ENCODE results near the gene SAFB. TPM values are rescaled to one million over a fixed set of nuclear protein-coding genes. Genes with fewer than 3 reads are reported as not detected.

SAFB gene
- total RNA-seq, 2 experiments from 2014 or later = 195 to 200 TPM

GRCh38 chr19:5585461-5586299, 37.2 kb upstream of the SAFB start:
- Histone ChIP-seq H3K27ac (ENCODE audit: low read depth in 1 of 2, low read length in 2 of 2) (peak overlapping the region; percentile 7 to 21), H3K27me3 (ENCODE audit: control insufficient read depth in 1 of 2, insufficient read depth in 2 of 2, low read length in 2 of 2) (no peaks in the 10 kb centered on the region), H3K9me3 (ENCODE audit: control insufficient read depth in 1 of 2, insufficient read depth in 1 of 2, low read length in 2 of 2) (no peaks in the 10 kb centered on the region), H3K36me3 (ENCODE audit: insufficient read depth, low read length) (peaks cover 60% of the 10 kb centered on the region), H3K4me1 (ENCODE audit: insufficient read depth, low read length) (peaks cover 18% of the 10 kb centered on the region), H3K4me3 (ENCODE audit: low read length) (no peak overlapping the region)
- Mint-ChIP-seq H3K4me3 (peak overlapping the region; percentile 54), H3K36me3 (ENCODE audit: low read depth) (peaks cover 59% of the 10 kb centered on the region), H3K4me1 (ENCODE audit: low read depth) (peaks cover 14% of the 10 kb centered on the region), H3K27me3 (no peaks in the 10 kb centered on the region), H3K9me3 (no peaks in the 10 kb centered on the region), H3K27ac (peak overlapping the region; percentile 62)
- ChIA-PET CTCF (interaction anchor here (0.8 kb wide), 1 partner anchor 263 kb away, joined by 3 read pairs; no protein-coding TSS in a partner anchor), POLR2A (interaction anchor here (1.2 kb wide), 1 partner anchor 10 kb away, joined by 3 read pairs; no protein-coding TSS in a partner anchor)
- DNase-seq (peak in 10 of 14 experiments; percentile 9 to 75 (median 34)), ATAC-seq (ENCODE audit: poor library complexity) (peak; percentile 55)
- TF ChIP-seq, protein P1, sequence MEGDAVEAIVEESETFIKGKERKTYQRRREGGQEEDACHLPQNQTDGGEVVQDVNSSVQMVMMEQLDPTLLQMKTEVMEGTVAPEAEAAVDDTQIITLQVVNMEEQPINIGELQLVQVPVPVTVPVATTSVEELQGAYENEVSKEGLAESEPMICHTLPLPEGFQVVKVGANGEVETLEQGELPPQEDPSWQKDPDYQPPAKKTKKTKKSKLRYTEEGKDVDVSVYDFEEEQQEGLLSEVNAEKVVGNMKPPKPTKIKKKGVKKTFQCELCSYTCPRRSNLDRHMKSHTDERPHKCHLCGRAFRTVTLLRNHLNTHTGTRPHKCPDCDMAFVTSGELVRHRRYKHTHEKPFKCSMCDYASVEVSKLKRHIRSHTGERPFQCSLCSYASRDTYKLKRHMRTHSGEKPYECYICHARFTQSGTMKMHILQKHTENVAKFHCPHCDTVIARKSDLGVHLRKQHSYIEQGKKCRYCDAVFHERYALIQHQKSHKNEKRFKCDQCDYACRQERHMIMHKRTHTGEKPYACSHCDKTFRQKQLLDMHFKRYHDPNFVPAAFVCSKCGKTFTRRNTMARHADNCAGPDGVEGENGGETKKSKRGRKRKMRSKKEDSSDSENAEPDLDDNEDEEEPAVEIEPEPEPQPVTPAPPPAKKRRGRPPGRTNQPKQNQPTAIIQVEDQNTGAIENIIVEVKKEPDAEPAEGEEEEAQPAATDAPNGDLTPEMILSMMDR (IDR thresholded peaks at IDR 0.05) = no peak
- intact Hi-C loops (cut with DNase I, micrococcal nuclease) = no loop called here

DNA sequence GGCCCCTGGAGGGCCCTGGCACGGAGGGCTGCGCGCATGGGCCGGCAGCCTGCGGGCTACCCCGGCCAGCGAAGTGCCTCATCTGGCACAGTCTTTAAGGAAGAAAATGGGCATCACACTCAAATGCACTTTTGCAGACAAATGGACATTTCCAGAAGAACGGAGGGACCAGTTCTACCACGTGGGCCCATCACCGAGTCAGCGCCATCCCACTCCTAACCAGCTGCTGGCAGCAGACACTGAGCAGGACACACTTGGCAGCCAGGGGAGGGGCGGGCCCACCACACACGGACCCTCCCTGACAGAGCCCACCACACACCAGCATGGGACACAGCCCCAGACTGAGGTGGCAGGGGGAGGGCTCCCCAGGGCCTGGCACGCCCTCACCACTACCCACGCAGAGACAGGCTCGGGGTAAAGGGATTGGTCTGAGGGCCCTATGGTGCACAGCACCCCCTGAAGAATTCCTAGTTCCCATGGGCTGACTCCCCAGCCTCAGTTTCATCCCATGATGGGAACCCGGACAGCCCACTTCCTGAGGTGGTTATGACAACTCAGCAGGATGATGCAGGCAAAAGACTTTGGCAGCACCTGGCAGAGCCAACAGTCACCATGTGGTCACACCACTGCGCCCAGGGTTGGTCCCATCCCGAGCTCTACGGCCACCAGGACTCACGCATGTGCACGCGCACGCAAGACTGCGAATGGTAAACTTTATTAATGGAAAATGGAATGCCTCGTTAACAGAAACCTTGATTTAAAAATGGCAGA, 36.4 kb upstream of the SAFB start:
- Mint-ChIP-seq H3K4me3 (peak overlapping the region; percentile 11), H3K9me3 (no peaks in the 10 kb centered on the region), H3K4me1 (ENCODE audit: low read depth) (peaks cover 14% of the 10 kb centered on the region), H3K27me3 (no peaks in the 10 kb centered on the region), H3K27ac (no peak overlapping the region), H3K36me3 (ENCODE audit: low read depth) (peaks cover 65% of the 10 kb centered on the region)
- ChIA-PET POLR2A (interaction anchor here (0.6 kb wide), 2 partner anchors 10 to 29 kb away, joined by 3 read pairs; no protein-coding TSS in a partner anchor), CTCF (no interaction called here)
- H3K9me3 ChIP-seq (ENCODE audit: control insufficient read depth in 1 of 2, insufficient read depth in 1 of 2, low read length in 2 of 2) = no peaks in the 10 kb centered on the region
- H3K4me3 ChIP-seq (ENCODE audit: low read length) = no peak overlapping the region
- no peaks in the 10 kb centered on the region for H3K27me3 ChIP-seq (ENCODE audit: control insufficient read depth in 1 of 2, insufficient read depth in 2 of 2, low read length in 2 of 2)
- no peak overlapping the region for H3K27ac ChIP-seq (ENCODE audit: low read depth in 1 of 2, low read length in 2 of 2)
- DNase-seq (no peak), ATAC-seq (ENCODE audit: poor library complexity) (peak; percentile 34)
- peaks cover 18% of the 10 kb centered on the region for H3K4me1 ChIP-seq (ENCODE audit: insufficient read depth, low read length)
- TF ChIP-seq, protein P1 (IDR thresholded peaks at IDR 0.05) = no peak
- intact Hi-C loops (cut with DNase I, micrococcal nuclease) = no loop called here
- peaks cover 65% of the 10 kb centered on the region for H3K36me3 ChIP-seq (ENCODE audit: insufficient read depth, low read length)

DNA sequence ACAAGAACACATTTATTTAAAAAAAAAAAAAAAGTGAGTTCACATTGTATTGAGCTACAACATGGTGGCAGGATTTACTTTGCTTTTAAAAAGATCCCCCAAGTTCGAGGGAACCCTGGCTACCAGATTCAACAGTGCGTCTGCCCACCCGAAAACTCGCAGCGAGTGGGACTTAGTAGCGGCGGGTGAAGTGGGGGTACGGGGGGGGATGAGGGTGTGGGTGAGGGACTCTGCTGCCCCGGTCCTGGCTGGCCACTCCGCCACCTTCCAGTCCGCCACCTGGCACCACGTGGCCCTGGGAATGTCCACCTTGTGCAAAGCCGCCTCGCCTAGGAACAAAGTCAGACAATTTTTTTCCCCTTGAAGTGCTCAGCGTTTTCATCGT, 35.8 kb upstream of the SAFB start:
- Mint-ChIP-seq H3K4me1 (ENCODE audit: low read depth) (peaks cover 14% of the 10 kb centered on the region), H3K4me3 (no peak overlapping the region), H3K9me3 (no peaks in the 10 kb centered on the region), H3K36me3 (ENCODE audit: low read depth) (peaks cover 71% of the 10 kb centered on the region), H3K27ac (no peak overlapping the region), H3K27me3 (no peaks in the 10 kb centered on the region)
- CTCF ChIA-PET = no interaction called here
- Histone ChIP-seq H3K9me3 (ENCODE audit: control insufficient read depth in 1 of 2, insufficient read depth in 1 of 2, low read length in 2 of 2) (no peaks in the 10 kb centered on the region), H3K4me3 (ENCODE audit: low read length) (no peak overlapping the region), H3K27me3 (ENCODE audit: control insufficient read depth in 1 of 2, insufficient read depth in 2 of 2, low read length in 2 of 2) (no peaks in the 10 kb centered on the region), H3K4me1 (ENCODE audit: insufficient read depth, low read length) (peaks cover 18% of the 10 kb centered on the region), H3K36me3 (ENCODE audit: insufficient read depth, low read length) (peaks cover 68% of the 10 kb centered on the region), H3K27ac (ENCODE audit: low read depth in 1 of 2, low read length in 2 of 2) (no peak overlapping the region)
- intact Hi-C loops (cut with DNase I, micrococcal nuclease) = no loop called here
- TF ChIP-seq, protein P1 (IDR thresholded peaks at IDR 0.05) = no peak
- POLR2A ChIA-PET = interaction anchor here (0.6 kb wide), 2 partner anchors 10 to 29 kb away, joined by 3 read pairs; no protein-coding TSS in a partner anchor
- ATAC-seq (ENCODE audit: poor library complexity) (no peak), DNase-seq (no peak)
